Left kidney (tissue), 8 donors: ENCODE data around the gene TAGLN. TPM values are rescaled to one million over a fixed set of nuclear protein-coding genes. Genes with fewer than 3 reads are reported as not detected.

ENCODE experiments used
- DNase-seq: peaks from one replicate; pipeline ENCODE4 v3.0.0-alpha.2; 2013
- long read RNA-seq, 8 donors: transcript quantifications; one replicate each; lab custom pipeline, GENCODE V29; 2026
- polyA plus RNA-seq: library from polyadenylated mRNA; unstranded; fragments of 120-200 nt; gene quantifications from one replicate; pipeline ENCODE4 v1.2.1, GENCODE V29; 2013; ENCODE audit not compliant: insufficient read length

TAGLN gene
- polyA plus RNA-seq = 114 TPM
- long read RNA-seq, donor 1, transcript TAGLN-202 (5 exons, 928 nt) = major isoform, 61 of 115 reads
- long read RNA-seq, donor 1, partial matches to known transcripts = 50 of 115 reads
- long read RNA-seq, donor 1, other reads (novel, unspliced or antisense) = 0 of 115 reads
- long read RNA-seq, donor 2, transcript TAGLN-207 (4 exons, 2,166 nt) = minor isoform, 6 of 79 reads
- long read RNA-seq, donor 2, transcript TAGLN-202 (5 exons, 928 nt) = major isoform, 63 of 79 reads
- long read RNA-seq, donor 2, partial matches to known transcripts = 9 of 79 reads
- long read RNA-seq, donor 2, other reads (novel, unspliced or antisense) = 0 of 79 reads
- long read RNA-seq, donor 3, transcript TAGLN-202 (5 exons, 928 nt) = major isoform, 36 of 45 reads
- long read RNA-seq, donor 3, partial matches to known transcripts = 5 of 45 reads
- long read RNA-seq, donor 3, other reads (novel, unspliced or antisense) = 0 of 45 reads
- long read RNA-seq, donor 4, transcript TAGLN-202 (5 exons, 928 nt) = major isoform, 5 of 5 reads
- long read RNA-seq, donor 4, partial matches to known transcripts = 0 of 5 reads
- long read RNA-seq, donor 4, other reads (novel, unspliced or antisense) = 0 of 5 reads
- long read RNA-seq, donor 5, transcript TAGLN-202 (5 exons, 928 nt) = major isoform, 75 of 108 reads
- long read RNA-seq, donor 5, transcript TAGLN-207 (4 exons, 2,166 nt) = minor isoform, 8 of 108 reads
- long read RNA-seq, donor 5, partial matches to known transcripts = 24 of 108 reads
- long read RNA-seq, donor 5, other reads (novel, unspliced or antisense) = 0 of 108 reads
- long read RNA-seq, donor 6, transcript TAGLN-202 (5 exons, 928 nt) = major isoform, 61 of 115 reads
- long read RNA-seq, donor 6, partial matches to known transcripts = 47 of 115 reads
- long read RNA-seq, donor 6, other reads (novel, unspliced or antisense) = 0 of 115 reads
- long read RNA-seq, donor 7, transcript TAGLN-207 (4 exons, 2,166 nt) = minor isoform, 8 of 91 reads
- long read RNA-seq, donor 7, transcript TAGLN-202 (5 exons, 928 nt) = major isoform, 76 of 91 reads
- long read RNA-seq, donor 7, partial matches to known transcripts = 6 of 91 reads
- long read RNA-seq, donor 7, other reads (novel, unspliced or antisense) = 0 of 91 reads
- long read RNA-seq, donor 8, transcript TAGLN-202 (5 exons, 928 nt) = major isoform, 21 of 32 reads
- long read RNA-seq, donor 8, partial matches to known transcripts = 7 of 32 reads
- long read RNA-seq, donor 8, other reads (novel, unspliced or antisense) = 0 of 32 reads

DNA sequence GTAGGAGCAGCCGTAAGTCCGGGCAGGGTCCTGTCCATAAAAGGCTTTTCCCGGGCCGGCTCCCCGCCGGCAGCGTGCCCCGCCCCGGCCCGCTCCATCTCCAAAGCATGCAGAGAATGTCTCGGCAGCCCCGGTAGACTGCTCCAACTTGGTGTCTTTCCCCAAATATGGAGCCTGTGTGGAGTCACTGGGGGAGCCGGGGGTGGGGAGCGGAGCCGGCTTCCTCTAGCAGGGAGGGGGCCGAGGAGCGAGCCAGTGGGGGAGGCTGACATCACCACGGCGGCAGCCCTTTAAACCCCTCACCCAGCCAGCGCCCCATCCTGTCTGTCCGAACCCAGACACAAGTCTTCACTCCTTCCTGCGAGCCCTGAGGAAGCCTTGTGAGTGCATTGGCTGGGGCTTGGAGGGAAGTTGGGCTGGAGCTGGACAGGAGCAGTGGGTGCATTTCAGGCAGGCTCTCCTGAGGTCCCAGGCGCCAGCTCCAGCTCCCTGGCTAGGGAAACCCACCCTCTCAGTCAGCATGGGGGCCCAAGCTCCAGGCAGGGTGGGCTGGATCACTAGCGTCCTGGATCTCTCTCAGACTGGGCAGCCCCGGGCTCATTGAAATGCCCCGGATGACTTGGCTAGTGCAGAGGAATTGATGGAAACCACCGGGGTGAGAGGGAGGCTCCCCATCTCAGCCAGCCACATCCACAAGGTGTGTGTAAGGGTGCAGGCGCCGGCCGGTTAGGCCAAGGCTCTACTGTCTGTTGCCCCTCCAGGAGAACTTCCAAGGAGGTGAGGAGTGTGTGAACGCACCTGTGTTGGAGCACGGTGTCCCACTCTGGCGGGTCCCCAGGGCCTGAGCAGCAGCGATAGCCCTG, at the start of gene TAGLN:
TAGLN (plus strand) TSS at position 318 of the 863 bp plus-strand sequence. CDS start 3,644 bp downstream, outside the sequence.
- DNase-seq = peak; percentile 82

DNA sequence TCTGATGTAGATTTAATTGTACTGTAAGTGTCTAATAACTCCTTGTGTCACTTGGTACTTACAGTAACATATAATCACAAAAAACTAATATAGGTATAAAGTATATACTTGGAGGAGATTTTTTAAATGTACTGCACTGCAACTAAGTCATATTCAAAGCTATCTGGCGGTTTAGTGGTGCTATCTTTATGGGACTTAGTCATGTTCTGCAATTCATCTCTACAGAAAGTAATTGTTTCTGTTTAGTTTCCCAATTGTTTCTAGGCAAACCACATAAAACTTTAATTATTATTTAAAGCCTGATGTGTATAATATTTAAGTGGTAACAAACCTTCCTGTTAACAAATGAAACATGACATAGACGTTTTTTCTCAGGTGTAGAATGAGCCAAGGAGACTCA, 47.1 kb upstream of the TAGLN start:
- DNase-seq = no peak

DNA sequence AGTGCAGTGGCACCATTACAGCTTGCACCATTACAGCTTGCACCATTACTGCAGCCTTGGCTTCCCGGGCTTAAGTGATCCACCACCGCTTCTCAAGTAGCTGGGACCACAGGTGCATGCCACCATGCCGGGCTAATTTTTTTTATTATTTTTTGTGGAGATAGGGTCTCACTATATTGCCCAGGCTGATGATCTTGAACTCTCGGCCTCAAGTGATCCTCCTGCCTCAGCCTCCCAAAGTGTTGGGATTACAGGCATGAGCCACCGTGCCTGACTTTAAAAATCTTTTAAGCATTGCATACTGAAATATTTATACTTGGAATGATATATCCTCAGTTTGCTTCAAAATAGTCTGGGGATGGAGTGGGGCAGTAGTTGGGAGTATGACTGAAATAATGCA, 44.7 kb upstream of the TAGLN start:
- no peak for DNase-seq

DNA sequence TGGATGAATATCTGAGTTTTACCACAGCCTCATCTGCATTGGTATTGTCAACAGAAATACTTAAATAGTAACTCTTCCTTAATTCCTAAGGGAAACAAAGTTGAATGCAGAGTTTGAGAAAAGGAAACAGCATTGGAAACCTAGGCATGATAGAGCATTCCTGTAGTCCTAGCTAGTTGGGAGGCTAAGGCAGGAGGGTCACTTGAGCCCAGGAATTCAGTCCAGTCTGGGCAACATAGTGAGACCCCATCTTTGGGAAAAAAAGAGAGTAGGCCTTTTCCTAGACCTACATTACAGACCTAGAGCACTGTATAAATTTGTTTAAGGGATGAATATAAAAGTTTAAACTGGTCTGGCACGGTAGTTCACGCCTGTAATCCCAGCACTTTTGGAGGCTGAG, 41.7 kb upstream of the TAGLN start:
- DNase-seq = no peak

DNA sequence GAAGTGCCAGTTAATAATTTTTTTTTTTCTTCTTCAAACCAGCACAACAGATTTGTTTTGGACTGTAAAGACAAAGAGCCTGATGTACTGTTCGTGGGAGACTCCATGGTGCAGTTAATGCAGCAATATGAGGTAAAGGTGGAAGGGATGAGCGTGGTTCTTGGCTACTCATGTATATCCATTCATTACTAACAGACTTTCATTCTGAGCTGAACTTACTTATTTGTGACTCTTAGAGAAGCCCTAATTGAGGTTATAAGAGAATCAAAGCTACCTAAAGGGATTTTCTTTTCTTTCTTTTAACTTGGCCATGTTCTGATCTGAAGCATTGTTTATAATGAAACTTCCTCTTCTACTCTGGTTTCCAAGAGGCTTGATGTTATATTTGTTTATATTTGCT, 39.3 kb upstream of the TAGLN start:
- DNase-seq = no peak

DNA sequence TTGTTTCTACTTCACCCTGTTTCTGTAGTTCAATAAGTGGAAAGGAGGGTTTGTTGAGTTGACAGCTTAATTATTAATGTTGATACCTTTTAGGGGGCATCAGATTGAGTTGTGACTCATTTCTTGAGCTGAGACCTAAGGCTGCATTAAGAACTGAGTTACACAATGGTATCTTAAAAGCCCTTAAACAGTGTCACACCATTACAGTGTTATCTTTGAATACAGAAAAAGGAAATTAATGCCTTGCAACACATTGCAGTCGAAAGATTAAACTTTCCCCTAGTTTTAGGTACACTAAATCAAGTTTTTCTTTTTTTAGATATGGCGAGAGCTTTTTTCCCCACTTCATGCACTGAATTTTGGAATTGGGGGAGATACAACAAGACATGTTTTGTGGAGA, 38.3 kb upstream of the TAGLN start:
- DNase-seq = no peak

DNA sequence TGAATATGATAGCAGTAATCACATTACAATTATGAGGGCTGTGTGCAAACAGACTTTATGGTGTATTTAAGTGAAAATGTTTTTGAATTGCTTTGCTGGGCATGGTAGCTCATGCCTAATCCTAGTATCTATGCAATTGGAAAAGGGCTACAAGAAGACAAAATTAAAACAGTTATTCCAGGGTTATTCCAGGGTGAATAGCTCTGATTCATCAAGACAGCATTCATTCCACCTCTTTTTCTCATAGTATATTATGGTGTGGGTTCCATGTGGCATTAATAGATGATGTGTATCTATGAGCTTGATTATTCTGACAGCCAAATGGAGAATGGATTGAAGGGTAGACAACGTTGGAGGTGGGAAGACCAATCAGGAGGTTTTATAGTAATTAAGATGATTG, 32.7 kb upstream of the TAGLN start:
- no peak for DNase-seq

DNA sequence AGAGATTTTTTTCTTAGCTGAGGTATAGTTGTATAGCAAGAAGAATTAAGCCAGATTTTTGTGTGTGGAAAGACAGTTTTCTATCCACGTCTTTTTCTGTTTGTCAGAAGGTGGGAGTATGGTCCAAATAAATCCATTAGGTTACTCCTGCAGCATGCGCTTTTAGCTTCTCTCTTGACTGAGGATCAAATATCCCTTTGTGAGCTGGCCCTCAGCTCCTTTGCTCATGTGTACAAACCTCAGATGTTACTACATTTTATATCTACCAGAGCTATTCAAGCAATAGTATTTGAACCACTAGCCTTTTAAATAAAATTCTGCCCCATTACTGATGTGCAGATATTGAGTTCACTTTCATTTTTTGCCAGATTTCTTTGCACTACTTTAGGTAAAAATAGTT, 29.4 kb upstream of the TAGLN start:
- no peak for DNase-seq

DNA sequence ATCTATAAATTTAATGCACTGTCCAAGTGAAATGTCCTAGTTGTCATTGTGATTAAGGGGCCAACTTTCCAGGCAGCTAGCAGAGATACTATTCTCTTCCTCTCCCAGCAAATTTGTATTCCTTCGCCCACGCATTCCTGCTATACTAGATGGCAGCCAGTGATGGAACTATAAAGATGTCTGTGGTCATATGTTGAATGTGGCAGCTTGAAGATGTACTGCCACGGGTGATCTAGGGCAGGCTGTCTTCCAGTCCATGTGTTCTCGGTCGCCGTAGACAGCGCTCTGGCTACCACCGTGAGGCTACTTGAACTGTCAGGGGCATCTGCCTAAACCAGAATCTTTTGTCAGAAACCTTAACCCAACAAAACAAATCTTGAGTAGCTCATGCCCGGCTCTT, 29.0 kb upstream of the TAGLN start:
- no peak for DNase-seq

DNA sequence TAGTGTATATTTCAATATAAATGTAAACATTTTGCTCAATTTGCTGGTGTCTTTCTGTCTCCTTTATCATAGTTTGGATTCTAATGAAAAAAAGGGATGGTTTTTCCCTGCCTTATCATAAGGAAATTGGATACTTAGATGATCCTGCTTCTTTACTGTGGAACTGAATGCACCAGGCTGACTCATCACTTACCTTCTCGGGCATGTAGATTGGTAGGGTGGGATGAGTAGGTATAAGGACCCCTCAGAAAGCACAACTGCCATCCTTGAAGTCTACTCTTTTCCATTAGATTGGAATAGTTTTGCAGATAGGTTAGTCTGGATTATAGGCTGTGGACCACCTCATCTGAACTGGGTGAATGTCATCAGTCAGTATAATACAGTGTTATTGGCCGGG, 28.2 kb upstream of the TAGLN start:
- DNase-seq = no peak

DNA sequence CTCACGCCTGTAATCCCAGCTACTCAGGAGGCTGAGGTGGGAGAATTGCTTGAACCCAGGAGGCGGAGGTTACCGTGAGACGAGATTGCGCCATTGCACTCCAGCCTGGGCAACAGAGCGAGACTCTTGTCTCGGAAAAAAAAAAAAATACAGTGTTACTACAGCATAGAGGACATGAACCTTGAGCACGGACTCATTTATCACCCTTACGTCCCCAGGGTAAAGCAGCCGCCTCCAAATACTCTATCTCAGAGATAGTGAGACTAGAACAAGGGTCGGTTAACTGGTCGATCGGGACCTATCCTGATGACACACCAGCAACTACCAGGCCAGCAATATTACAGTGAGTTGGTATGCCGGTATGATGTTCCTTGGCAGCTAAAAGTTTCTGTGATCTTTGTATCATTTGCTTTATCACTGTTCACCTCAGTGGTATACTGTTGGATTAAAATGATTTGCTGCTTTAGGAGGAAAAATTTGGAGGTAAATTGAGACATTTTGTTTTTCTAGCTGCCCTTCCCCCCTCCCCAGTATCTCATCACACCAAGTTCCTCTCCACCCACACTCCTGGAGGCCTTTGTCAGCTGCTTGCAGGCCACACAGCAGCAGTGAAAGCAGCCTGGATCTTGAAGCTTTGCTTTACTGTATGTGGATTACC, 27.6 kb upstream of the TAGLN start:
- no peak for DNase-seq

DNA sequence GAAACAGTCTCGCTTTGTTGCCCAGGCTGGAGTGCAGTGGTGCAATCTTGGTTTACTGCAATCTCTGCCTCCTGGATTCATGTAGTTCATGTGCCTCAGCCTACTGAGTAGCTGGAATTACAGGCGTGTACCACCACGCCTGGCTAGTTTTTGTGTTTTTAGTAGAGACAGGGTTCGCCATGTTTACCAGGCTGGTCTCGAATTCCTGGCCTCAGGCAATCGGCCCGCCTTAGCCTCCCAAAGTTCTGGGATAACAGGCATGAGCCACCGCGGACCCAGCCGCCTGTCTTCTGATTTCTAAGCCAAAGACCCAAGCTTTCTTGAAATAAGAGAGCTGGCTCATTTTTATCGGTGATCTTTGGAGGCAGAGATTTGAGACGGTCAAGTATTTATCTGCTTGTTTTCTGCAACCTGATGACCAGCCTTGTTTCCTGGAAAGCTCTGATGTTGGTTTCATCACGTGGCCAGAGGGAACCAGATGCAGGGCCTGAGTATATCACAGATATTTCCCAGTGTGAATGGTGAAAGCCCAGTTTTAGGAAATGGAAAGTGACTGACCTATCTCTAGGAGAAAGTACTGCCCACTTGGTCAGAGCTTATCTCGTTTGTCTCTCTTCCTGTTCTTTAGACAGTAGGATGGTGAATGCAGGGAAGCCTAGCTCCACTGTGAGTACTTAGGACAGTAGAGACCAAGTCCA, 26.3 kb upstream of the TAGLN start:
- no peak for DNase-seq

DNA sequence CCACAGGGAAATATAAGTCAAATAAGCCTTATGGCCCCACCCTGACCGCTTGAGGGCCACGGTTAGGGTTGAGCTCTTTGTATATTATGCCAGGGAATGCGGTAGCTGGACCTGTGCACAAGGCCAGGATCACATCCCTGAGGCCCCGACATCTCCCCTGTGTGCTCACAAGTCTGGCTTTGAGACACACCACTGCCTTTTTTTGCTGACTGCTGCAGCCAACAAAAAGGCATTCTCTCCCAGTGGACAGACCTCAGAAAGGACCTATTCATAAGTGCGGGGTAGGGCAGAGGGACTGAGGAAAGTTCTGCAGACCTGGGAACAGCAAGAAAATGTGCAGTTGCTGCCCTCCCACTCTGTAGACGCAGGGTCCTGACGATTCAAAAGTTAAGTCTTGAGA, 24.1 kb upstream of the TAGLN start:
- DNase-seq = no peak

DNA sequence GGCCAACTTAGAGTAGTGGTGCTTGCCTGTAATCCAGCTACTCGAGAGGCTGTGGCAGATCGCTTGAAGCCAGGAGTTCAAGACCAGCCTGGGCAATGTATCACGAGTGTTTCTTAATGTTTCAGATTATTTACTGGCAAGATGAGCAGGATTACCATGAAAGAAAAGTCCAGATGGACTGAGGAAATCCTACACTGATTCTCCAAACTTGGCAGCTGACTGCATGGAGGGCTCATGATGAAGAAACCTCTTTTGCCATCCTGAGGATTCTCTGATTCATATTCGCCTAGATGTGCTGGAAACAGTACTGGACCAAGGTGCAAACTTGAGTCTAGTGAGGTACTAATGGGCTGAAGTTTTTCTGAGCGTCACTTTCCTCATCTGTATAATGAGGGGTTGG, 23.4 kb upstream of the TAGLN start:
- DNase-seq = no peak

DNA sequence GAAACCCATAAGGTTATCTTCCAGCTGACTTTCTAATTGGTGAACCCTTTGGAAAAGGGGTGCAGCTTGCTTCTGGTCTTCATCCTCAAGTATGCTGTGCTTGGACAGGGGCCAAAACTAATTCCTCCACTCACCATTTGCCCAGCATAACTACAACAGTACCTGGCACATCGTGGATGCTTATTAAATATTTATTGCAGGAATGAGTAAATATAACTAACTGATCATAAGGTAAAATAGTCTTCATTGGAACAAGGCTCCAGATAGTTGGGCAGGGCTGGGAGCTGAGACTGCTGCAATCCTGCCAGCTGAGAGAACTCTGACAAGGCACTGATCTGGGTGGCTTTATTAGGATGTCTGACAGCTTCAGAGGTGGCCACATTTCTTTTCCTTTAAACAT, 23.0 kb upstream of the TAGLN start:
- DNase-seq = no peak

DNA sequence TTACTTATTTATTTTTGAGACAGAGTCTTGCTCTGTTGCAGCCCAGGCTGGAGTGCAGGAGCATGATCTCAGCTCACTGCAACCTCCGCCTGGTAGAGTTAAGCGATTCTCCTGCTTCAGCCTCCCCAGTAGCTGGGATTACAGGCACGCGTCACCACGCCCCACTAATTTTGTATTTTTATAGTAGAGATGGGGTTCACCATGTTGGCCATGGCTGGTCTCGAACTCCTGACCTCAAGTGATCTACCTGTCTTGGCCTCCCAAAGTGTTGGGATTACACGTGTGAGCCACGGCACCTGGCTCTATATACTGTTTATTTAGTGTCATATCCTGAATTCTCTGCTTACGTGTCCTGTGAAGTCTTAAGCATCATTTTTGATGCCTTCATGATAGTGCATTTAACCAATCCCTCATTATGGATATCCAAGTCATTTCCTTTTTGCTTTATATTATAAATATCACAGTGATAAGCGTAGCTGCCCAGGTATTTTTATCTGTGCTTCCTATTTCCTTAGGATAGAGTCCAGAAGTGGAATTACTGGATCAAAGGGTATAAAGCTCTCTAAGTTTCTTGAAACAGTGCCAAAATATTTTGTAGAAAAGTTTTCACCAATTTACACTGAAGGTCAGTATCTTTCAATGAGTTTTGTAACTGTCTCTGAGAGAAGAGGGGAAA, 21.5 kb upstream of the TAGLN start:
- no peak for DNase-seq

DNA sequence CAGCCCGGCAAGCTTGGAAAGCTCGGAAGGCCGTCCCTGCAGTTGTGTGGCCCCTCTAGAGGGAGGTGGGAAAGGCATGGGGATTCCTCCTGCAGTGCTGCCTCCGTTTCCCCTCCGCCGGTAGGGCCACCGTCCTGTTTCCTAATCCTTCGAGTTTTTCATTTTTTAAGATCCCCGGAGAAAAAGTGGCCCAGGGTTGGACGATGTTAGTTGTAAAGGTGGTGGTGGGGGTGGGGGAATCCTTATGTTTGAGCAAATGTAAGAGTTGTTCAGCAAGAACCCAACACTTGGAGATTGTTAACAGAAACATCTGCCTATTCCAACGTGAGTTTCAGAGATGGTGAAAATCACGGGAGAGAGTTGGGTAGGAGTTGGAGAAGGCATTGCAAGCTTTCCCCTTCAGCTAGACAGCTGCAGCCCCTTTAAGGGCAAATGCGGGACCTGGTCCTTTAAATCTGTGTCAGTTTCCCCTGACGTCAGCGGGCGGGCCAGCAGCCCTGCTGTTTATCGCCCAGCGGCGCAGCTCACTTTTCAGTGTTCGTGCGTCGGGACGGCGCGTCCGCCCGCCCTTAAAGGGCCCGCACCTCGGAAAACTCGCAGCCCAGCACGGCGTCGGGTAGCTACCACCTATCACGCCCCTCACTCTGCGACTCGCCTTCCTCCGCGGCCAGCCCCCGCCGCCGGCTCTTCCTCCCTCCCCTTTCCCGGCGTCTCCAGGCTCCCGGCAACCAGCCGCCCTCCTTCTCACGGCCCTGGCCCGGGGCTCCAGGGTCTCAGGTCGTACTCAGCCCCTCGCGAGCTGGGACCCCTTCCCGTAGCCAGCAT, 20.7 kb upstream of the TAGLN start, which contains the start of gene SIDT2:
SIDT2 (plus strand) TSS at position 534 of the 825 bp plus-strand sequence. CDS start 521 bp downstream, outside the sequence.
- peak; percentile 96 for DNase-seq
